GM12865 (cell line): ENCODE measurements around the gene NFIA.
"Not testable (repeated sequence)": the region's sequence is repeated elsewhere in the genome, so short reads cannot be mapped to it uniquely, and the experiment has no call there.

Source experiments
- DNase-seq: peaks from one replicate; pipeline ENCODE4 v3.0.0; 2010; ENCODE audit warnings: low read depth
- H3K4me3 ChIP-seq: 2 replicates; pipeline ENCODE4 v1.5.1; 2011; ENCODE audit warnings: mild to moderate bottlenecking, low read depth, low read length, control low read depth
- TF ChIP-seq, protein P1 (sequence below): IDR thresholded peaks from 2 replicates; pipeline ENCODE4 v1.5.1; 2011; ENCODE audit warnings: low read length, control low read depth, low read depth, inconsistent platforms; ENCODE audit not compliant: insufficient read depth; ENCODE audit errors: missing control alignments

The NFIA gene

DNA sequence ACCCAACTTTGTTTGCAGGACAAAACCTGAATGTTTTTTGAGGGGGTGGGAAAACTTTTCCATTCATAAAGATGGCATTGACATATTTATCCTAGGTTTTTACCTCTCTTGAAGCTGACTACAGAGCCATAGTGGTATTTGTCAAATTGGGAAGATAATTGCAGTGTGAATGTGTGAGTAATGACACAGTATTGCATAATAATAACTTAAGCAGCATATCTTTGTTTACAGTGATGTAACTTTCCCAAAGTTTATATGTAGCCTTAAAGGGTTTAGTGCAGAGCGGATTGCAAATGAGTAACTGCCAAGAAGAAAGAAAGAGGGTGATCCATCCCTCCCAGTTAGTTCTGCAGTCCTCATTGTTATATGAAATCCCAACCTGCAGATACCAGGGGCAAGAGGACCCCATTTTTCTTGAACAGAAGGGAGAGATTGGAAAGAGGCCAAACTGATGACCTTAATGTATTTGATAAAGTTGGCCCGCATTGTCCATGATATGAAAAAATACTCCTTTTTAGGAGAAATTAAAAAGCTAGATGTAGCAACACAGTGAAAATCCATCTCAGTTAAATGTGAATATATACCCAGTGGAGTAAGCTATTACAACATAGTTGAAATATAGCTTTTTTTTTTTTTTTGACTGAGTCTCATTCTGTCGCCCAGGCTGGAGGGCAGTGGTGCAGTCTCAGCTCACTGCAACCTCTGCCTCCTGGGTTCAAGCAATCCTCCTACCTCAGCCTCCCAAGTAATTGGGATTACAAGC lies 23.7 kb upstream of the NFIA start:
- TF ChIP-seq, protein P1, sequence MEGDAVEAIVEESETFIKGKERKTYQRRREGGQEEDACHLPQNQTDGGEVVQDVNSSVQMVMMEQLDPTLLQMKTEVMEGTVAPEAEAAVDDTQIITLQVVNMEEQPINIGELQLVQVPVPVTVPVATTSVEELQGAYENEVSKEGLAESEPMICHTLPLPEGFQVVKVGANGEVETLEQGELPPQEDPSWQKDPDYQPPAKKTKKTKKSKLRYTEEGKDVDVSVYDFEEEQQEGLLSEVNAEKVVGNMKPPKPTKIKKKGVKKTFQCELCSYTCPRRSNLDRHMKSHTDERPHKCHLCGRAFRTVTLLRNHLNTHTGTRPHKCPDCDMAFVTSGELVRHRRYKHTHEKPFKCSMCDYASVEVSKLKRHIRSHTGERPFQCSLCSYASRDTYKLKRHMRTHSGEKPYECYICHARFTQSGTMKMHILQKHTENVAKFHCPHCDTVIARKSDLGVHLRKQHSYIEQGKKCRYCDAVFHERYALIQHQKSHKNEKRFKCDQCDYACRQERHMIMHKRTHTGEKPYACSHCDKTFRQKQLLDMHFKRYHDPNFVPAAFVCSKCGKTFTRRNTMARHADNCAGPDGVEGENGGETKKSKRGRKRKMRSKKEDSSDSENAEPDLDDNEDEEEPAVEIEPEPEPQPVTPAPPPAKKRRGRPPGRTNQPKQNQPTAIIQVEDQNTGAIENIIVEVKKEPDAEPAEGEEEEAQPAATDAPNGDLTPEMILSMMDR: no peak
- H3K4me3 ChIP-seq: no peak overlapping the region
- no peak for DNase-seq

DNA sequence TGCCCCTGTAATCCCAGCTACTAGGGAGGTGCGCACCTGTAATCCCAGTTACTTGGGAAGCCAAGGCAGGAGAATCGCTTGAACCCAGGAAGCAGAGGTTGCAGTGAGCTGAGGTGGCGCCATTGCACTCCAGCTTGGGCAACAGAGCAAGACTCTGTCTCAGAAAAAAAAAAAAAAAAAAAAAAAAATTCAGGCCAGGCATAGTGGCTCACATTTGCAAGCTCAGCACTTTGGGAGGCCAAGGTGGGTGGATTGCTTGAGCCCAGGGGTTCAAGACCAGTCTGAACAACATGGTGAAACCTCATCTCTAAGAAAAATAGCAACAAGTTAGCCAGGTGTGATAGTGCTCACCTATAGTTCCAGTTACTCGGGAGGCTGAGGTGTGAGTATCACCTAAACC lies 20.8 kb upstream of the NFIA start:
- DNase-seq, H3K4me3 ChIP-seq: not testable (repeated sequence)

GRCh38 chr1:61064673-61065072 lies 17.7 kb upstream of the NFIA start:
- no peak for DNase-seq
- TF ChIP-seq, protein P1: no peak
- no peak overlapping the region for H3K4me3 ChIP-seq

GRCh38 chr1:61067446-61068019 lies 14.8 kb upstream of the NFIA start:
- DNase-seq: no peak
- TF ChIP-seq, protein P1: no peak
- H3K4me3 ChIP-seq: no peak overlapping the region

DNA sequence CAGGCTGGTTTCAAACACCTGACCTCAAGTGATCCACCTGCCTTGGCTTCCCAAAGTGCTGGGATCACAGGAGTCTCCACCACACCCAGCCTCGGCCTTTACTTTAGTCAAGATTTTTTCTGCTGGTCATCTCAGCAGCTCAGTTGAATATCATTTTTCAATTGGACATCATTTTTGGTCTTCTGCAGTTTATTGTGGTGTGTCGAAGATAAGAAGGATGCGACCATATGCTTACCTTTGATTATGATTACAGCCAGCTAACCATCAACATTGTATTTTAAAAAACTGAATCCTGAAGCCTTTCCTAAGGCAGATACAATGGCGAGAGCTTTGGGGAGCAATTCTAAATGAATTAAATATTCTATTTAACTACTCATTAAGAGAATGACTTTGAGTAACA lies 12.3 kb upstream of the NFIA start:
- TF ChIP-seq, protein P1: no peak
- no peak overlapping the region for H3K4me3 ChIP-seq
- DNase-seq: no peak

DNA sequence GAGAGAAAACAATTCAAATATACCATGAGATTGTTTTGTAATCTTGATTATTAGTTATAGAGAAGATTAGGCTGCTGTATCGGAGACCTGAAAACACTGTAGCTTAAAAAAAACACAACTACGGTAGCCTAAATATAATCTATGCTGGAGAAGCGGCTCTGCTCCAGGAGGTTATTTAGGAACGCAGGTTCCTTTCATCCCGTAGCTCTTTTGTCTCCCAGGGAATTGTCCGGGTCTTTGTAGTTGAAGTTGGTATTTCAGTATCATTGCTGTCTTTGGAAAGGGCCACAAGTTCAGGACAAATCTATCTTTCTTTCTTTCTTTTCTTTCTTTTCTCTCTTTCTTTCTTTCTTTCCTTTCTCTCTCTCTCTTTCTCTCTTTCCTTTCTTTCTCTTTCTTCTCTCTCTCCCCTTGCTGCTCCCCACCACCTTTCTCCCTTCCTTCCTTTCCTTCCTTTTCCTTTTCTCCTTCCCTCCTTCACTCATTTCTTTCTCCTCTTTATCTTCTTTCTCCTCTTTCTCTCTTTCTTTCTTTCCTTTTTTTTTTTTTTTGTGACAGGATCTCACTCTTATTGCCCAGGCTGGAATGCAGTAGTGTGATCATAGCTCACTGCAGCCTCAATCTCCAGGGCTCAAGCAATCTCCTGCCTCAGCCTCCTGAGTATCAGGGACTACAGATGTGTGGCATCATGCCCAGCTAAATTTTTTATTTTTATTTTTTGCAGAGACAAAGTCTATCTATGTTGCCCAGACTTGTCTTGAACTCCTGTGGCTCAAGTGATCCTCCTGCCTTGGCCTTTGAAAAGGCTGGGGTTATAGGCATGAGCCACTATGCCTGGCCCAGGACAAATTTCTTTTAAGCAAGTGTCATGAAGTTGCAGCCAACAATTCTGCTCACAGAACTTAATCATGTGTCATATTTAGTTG lies 10.9 kb upstream of the NFIA start:
- no peak overlapping the region for H3K4me3 ChIP-seq
- no peak for DNase-seq
- TF ChIP-seq, protein P1: no peak

GRCh38 chr1:61073871-61074270 lies 8.5 kb upstream of the NFIA start:
- no peak for DNase-seq
- TF ChIP-seq, protein P1: no peak

GRCh38 chr1:61075833-61076232 lies 6.5 kb upstream of the NFIA start:
- not testable (repeated sequence) for H3K4me3 ChIP-seq

More at GRCh38 chr1:61073871-61074270, 8.5 kb upstream of the NFIA start:
- no peak overlapping the region for H3K4me3 ChIP-seq

More at GRCh38 chr1:61075833-61076232, 6.5 kb upstream of the NFIA start:
- not testable (repeated sequence) for DNase-seq
